ENCODE data around the gene APEH. TPM values are rescaled to one million over a fixed set of nuclear protein-coding genes. Genes with fewer than 3 reads are reported as not detected.

Gene APEH
- total RNA-seq, 4 donors from 2014 or later = 48.2 to 75.5 (median 68.1) TPM

DNA sequence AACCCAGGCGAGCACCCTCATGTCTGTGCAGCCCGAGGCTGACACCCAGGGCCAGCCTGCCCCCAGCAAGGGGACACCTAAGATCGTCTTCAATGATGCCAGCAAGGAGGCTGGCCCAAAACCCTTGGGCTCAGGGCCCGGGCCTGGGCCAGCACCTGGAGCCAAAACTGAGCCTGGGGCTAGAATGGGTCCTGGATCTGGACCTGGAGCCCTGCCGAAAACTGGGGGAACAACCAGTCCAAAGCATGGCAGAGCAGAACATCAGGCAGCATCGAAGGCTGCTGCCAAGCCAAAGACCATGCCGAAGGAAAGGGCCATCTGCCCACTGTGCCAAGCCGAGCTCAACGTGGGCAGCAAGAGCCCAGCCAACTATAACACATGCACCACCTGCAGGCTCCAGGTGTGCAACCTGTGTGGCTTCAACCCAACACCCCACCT is 31.4 kb upstream of the APEH start:
- H3K27me3 ChIP-seq = no peaks in the 10 kb centered on the region
- WGBS = 87% methylated on average over 4 of the region's 9 CpGs
- H3K4me1 ChIP-seq = peaks cover 0 to 3% (median 0%) of the 10 kb centered on the region in 4 donors
- H3K9me3 ChIP-seq = no peaks in the 10 kb centered on the region
- DNase-seq (ENCODE audit: extremely low spot score) = no peak
- H3K4me3 ChIP-seq = no peak overlapping the region
- TF ChIP-seq POLR2AphosphoS5 (IDR thresholded peaks at IDR 0.05) = no peak
- no peak for TF ChIP-seq EP300 (IDR thresholded peaks at IDR 0.05)
- TF ChIP-seq POLR2A (IDR thresholded peaks at IDR 0.05; ENCODE audit: low read depth) = no peak
- TF ChIP-seq, protein P1, sequence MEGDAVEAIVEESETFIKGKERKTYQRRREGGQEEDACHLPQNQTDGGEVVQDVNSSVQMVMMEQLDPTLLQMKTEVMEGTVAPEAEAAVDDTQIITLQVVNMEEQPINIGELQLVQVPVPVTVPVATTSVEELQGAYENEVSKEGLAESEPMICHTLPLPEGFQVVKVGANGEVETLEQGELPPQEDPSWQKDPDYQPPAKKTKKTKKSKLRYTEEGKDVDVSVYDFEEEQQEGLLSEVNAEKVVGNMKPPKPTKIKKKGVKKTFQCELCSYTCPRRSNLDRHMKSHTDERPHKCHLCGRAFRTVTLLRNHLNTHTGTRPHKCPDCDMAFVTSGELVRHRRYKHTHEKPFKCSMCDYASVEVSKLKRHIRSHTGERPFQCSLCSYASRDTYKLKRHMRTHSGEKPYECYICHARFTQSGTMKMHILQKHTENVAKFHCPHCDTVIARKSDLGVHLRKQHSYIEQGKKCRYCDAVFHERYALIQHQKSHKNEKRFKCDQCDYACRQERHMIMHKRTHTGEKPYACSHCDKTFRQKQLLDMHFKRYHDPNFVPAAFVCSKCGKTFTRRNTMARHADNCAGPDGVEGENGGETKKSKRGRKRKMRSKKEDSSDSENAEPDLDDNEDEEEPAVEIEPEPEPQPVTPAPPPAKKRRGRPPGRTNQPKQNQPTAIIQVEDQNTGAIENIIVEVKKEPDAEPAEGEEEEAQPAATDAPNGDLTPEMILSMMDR (IDR thresholded peaks at IDR 0.05) = no peak
- H3K27ac ChIP-seq (replicated peaks in 1 of 4) = no peak overlapping the region
- intact Hi-C loops (cut with DNase I) = no loop called here
- peaks cover 0 to 6% (median 1%) of the 10 kb centered on the region in 4 donors for H3K36me3 ChIP-seq

DNA sequence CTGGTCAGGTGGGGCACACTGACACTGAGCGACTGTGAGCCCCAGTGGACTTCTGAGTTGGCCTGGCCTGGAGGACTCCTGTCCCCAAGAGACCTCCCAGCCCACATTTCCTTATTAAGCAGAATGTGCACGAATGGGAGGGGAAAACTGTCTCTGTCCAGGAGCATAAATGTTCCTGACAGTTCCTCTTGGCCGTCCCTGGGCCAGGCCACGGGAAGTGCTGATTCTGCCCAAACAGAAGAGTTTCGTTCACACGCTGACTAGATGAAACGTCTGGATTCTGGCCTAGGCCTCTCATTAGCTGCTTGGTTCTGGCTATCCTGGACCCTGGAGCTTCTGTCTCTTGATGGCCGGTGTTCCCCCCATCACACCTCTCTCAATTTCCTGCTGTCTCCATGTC is 29.5 kb upstream of the APEH start:
- TF ChIP-seq, protein P1 (IDR thresholded peaks at IDR 0.05) = no peak
- no peak for TF ChIP-seq EP300 (IDR thresholded peaks at IDR 0.05)

DNA sequence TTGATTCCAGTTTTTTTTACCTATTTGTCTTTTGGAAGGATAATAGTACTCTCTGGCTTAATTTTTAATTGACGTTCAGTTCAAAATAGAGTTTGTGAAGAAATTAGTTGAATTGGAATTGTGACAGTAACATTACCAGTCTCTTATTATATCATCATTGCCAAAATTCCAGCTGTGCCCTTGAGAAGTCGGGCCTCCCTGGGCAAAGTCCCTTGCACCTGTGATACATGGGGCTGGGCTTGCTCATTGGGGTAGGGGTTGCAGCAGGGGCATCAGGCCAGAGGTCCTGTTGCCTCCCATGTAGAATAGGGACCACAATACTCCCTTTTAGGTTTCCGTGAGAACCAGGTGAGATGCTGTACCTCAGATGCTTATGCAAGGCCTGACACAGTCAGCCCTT is 27.9 kb upstream of the APEH start:
- TF ChIP-seq EP300 (IDR thresholded peaks at IDR 0.05) (no peak), POLR2A (IDR thresholded peaks at IDR 0.05; ENCODE audit: low read depth) (no peak), POLR2AphosphoS5 (IDR thresholded peaks at IDR 0.05) (no peak)
- TF ChIP-seq, protein P1 (IDR thresholded peaks at IDR 0.05) = no peak
- intact Hi-C loops (cut with DNase I) = no loop called here
- Histone ChIP-seq H3K27me3 (no peaks in the 10 kb centered on the region), H3K4me3 (no peak overlapping the region), H3K4me1 (peaks cover 0 to 9% (median 0%) of the 10 kb centered on the region in 4 donors), H3K27ac (replicated peaks in 1 of 4) (no peak overlapping the region), H3K9me3 (no peaks in the 10 kb centered on the region), H3K36me3 (peaks cover 0 to 6% (median 1%) of the 10 kb centered on the region in 4 donors)
- 91% methylated on average over 3 of the region's 3 CpGs for WGBS
- DNase-seq (ENCODE audit: extremely low spot score) = no peak

More for the DNA sequence above, 29.5 kb upstream of the APEH start:
- no peak overlapping the region for H3K4me3 ChIP-seq
- peaks cover 0 to 6% (median 1%) of the 10 kb centered on the region in 4 donors for H3K36me3 ChIP-seq
- peaks cover 0 to 9% (median 0%) of the 10 kb centered on the region in 4 donors for H3K4me1 ChIP-seq
- 84% methylated on average over 7 of the region's 8 CpGs for WGBS
- DNase-seq (ENCODE audit: extremely low spot score) = no peak
- no peaks in the 10 kb centered on the region for H3K9me3 ChIP-seq
- H3K27ac ChIP-seq (replicated peaks in 1 of 4) = no peak overlapping the region
- intact Hi-C loops (cut with DNase I) = no loop called here
- no peaks in the 10 kb centered on the region for H3K27me3 ChIP-seq

DNA sequence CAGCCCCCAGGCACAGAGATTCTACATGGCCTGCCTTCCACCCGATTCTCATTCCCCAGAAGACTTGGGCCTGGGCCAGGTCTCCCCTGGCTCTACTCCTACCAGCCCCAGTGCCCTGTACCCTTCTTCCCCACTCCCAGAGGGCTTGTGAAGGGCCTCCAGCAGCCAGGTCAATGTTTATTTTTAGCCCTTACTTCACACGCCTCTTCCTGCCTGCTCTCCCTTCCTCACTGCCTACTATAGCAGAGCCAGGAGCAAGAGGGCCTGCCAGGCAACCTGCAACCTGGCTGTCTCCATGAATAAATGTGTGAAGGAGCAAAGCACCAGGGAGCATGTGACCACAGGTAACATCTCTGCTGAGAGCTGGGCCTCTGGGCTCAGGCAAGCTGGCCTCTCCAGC is 26.4 kb upstream of the APEH start:
- Histone ChIP-seq H3K27ac (replicated peaks in 1 of 4) (no peak overlapping the region), H3K4me1 (peaks cover 0 to 9% (median 0%) of the 10 kb centered on the region in 4 donors), H3K9me3 (no peaks in the 10 kb centered on the region), H3K36me3 (peaks cover 0 to 3% (median 1%) of the 10 kb centered on the region in 4 donors), H3K4me3 (no peak overlapping the region), H3K27me3 (no peaks in the 10 kb centered on the region)
- 64% methylated on average over 2 of the region's 2 CpGs for WGBS
- no peak for DNase-seq (ENCODE audit: extremely low spot score)
- intact Hi-C loops (cut with DNase I) = no loop called here
- TF ChIP-seq, protein P1 (IDR thresholded peaks at IDR 0.05) = no peak
- TF ChIP-seq EP300 (IDR thresholded peaks at IDR 0.05) (no peak), POLR2A (IDR thresholded peaks at IDR 0.05; ENCODE audit: low read depth) (no peak), POLR2AphosphoS5 (IDR thresholded peaks at IDR 0.05) (no peak)

Measured in esophagus muscularis mucosa (tissue), 4 donors.